Endodermal cell (in vitro differentiated cells): Measurements from ENCODE around the gene OAT. TPM values are rescaled to one million over a fixed set of nuclear protein-coding genes. Genes with fewer than 3 reads are reported as not detected.

Source experiments
- DNase-seq: peaks from one replicate; pipeline ENCODE4 v3.0.0-alpha.2; 2017
- H3K27ac ChIP-seq: 2 replicates; pipeline ENCODE4 v1.5.1; 2013; ENCODE audit warnings: mild to moderate bottlenecking, low read depth, low read length, moderate library complexity
- H3K27me3 ChIP-seq: 2 replicates; pipeline ENCODE4 v1.6.1; 2013; ENCODE audit warnings: mild to moderate bottlenecking, low read length, moderate library complexity; ENCODE audit not compliant: insufficient read depth, control insufficient read depth, poor library complexity, severe bottlenecking
- H3K36me3 ChIP-seq: 2 replicates; pipeline ENCODE4 v1.7.0; 2013; ENCODE audit warnings: mild to moderate bottlenecking, low read length, moderate library complexity; ENCODE audit not compliant: control insufficient read depth, insufficient read depth
- H3K4me1 ChIP-seq: one replicate; pipeline ENCODE4 v1.7.0; 2013; ENCODE audit warnings: low read length; ENCODE audit not compliant: control insufficient read depth, insufficient read depth
- H3K4me3 ChIP-seq: 2 replicates; pipeline ENCODE4 v1.5.1; 2013; ENCODE audit warnings: mild to moderate bottlenecking, low read length, moderate library complexity
- H3K9ac ChIP-seq: 2 replicates; pipeline ENCODE4 v1.6.1; 2013; ENCODE audit warnings: mild to moderate bottlenecking, low read length, moderate library complexity; ENCODE audit not compliant: poor library complexity, severe bottlenecking; ENCODE audit errors: extremely low read depth
- H3K9me3 ChIP-seq: 2 replicates; pipeline ENCODE4 v1.6.1; 2013; ENCODE audit warnings: mild to moderate bottlenecking, low read length, moderate library complexity; ENCODE audit not compliant: control insufficient read depth
- H3K27ac Mint-ChIP-seq: 2 replicates; pipeline ENCODE4 v1.8.0; 2020; ENCODE audit warnings: mixed read lengths
- H3K27me3 Mint-ChIP-seq: 2 replicates; pipeline ENCODE4 v1.8.0; 2021; ENCODE audit warnings: mild to moderate bottlenecking, mixed read lengths; ENCODE audit not compliant: insufficient read depth
- H3K36me3 Mint-ChIP-seq: 2 replicates; pipeline ENCODE4 v1.8.0; 2020; ENCODE audit warnings: low read depth, mixed read lengths
- H3K4me1 Mint-ChIP-seq: 2 replicates; pipeline ENCODE4 v1.8.0; 2020; ENCODE audit warnings: mixed read lengths
- H3K4me3 Mint-ChIP-seq: 2 replicates; pipeline ENCODE4 v1.8.0; 2020; ENCODE audit warnings: mild to moderate bottlenecking, moderate library complexity, mixed read lengths
- H3K9me3 Mint-ChIP-seq: 2 replicates; pipeline ENCODE4 v1.8.0; 2020; ENCODE audit warnings: mild to moderate bottlenecking, mixed read lengths
- WGBS, 2 experiments: methylation state at CpG; one replicate each; pipeline versions ENCODE4 v1.1.5 to v1.1.7; 2013; ENCODE audit warnings: missing lambda C conversion rate in 2 of 2, mixed read lengths in 1 of 2; ENCODE audit not compliant: insufficient coverage in 1 of 2, insufficient read length in 1 of 2; 5-methylcytosine and 5-hydroxymethylcytosine counted together
- total RNA-seq, 2 donors: library from RNA; stranded (reverse); fragmentation: NEBNext Ultra II Directional in 1 of 2; extraction: Animal tissue kit (Norgen Biotek cat#: 25700) in 1 of 2; gene quantifications; 2 replicates in 1 of 2; 3 replicates in 1 of 2; pipeline ENCODE4 v1.2.1, GENCODE V29; 2021
- TF ChIP-seq, protein P1 (sequence below): fragments of 200-600 bp; sonication (generic); conservative IDR thresholded peaks from 2 replicates; pipeline ENCODE4 v1.5.0; 2021; ENCODE audit warnings: antibody characterized with exemption, mild to moderate bottlenecking

Gene OAT
- total RNA-seq, 2 donors from 2014 or later = 58.6 to 71.6 TPM

DNA sequence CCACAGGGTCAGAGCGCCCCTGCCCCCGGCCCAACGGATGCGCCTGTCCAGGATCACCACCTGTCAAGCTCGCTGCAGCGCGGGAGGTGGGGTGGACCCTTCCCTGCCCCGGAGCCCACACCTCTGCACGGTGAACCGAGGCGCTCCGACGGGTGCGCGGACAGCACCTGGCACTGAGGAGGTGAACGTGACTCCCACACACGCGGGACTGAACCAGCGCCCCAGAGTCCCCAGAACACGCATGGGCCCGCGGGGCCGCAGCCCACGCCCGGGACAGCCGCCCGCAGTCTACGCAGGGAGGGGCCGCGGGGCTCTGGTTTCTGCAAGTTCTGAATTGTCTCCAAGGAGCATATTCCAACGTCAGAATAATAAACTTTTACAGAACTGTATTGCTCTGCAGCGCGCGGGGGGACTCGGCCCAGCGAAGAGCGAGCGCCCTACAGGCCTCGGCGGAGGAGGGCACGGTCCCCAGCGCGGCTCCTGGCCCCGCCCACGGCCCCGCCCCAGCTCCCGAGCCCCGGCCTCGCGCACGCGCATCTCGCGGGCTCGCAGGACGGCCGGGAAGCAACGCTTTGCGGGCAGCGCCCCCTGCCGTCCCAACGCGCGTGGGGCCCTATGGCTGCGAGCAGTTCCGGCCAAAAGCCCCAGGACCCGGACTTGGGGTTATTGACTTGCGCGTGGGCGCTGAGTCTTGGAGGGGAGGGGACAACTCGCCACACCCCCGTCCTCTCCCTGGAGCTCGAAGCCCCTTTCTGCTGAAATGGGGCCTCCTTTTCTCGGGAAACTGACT is 29.7 kb downstream of the OAT start:
- peak; percentile 95 for DNase-seq
- Mint-ChIP-seq H3K36me3 (no peaks in the 10 kb centered on the region), H3K9me3 (no peaks in the 10 kb centered on the region), H3K27ac (no peak overlapping the region), H3K27me3 (peaks cover 14% of the 10 kb centered on the region), H3K4me1 (peaks cover 6% of the 10 kb centered on the region), H3K4me3 (peak overlapping the region; percentile 20)
- Histone ChIP-seq H3K4me1 (no peaks in the 10 kb centered on the region), H3K9me3 (no peaks in the 10 kb centered on the region), H3K9ac (no peak overlapping the region), H3K36me3 (no peaks in the 10 kb centered on the region), H3K27ac (no peak overlapping the region), H3K27me3 (no peaks in the 10 kb centered on the region), H3K4me3 (peak overlapping the region; percentile 71)
- 18 to 40% methylated on average over 30 to 74 of the region's 74 CpGs for WGBS, 2 experiments
- TF ChIP-seq, protein P1, sequence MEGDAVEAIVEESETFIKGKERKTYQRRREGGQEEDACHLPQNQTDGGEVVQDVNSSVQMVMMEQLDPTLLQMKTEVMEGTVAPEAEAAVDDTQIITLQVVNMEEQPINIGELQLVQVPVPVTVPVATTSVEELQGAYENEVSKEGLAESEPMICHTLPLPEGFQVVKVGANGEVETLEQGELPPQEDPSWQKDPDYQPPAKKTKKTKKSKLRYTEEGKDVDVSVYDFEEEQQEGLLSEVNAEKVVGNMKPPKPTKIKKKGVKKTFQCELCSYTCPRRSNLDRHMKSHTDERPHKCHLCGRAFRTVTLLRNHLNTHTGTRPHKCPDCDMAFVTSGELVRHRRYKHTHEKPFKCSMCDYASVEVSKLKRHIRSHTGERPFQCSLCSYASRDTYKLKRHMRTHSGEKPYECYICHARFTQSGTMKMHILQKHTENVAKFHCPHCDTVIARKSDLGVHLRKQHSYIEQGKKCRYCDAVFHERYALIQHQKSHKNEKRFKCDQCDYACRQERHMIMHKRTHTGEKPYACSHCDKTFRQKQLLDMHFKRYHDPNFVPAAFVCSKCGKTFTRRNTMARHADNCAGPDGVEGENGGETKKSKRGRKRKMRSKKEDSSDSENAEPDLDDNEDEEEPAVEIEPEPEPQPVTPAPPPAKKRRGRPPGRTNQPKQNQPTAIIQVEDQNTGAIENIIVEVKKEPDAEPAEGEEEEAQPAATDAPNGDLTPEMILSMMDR = peak; percentile 95

DNA sequence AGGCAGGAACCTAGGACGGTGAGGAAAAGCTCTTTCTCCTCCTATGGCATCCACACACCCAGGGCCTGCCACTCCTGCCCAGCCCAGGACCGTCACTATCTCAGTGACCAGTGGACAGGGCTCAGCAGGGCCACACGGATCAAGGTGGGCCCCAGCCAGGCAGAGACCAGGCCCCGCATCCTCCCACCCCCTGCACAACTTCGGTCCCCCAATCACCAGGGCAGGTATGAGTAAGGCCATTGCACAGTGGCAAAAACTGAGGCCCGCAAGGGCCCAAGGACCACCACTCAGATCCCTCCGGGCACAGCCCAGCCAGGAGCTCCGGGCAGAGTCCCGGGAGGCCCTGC is 30.3 kb downstream of the OAT start:
- TF ChIP-seq, protein P1 = no peak
- H3K9ac ChIP-seq = no peak overlapping the region
- no peak overlapping the region for H3K4me3 ChIP-seq
- Mint-ChIP-seq H3K36me3 (no peaks in the 10 kb centered on the region), H3K27me3 (peaks cover 14% of the 10 kb centered on the region), H3K4me3 (peak overlapping the region; percentile 20), H3K4me1 (no peaks in the 10 kb centered on the region), H3K9me3 (no peaks in the 10 kb centered on the region), H3K27ac (no peak overlapping the region)
- DNase-seq = no peak
- no peaks in the 10 kb centered on the region for H3K36me3 ChIP-seq
- H3K27ac ChIP-seq = no peak overlapping the region
- H3K4me1 ChIP-seq = no peaks in the 10 kb centered on the region
- 91 to 92% methylated on average over 5 to 9 of the region's 9 CpGs for WGBS, 2 experiments
- no peaks in the 10 kb centered on the region for H3K27me3 ChIP-seq
- no peaks in the 10 kb centered on the region for H3K9me3 ChIP-seq

DNA sequence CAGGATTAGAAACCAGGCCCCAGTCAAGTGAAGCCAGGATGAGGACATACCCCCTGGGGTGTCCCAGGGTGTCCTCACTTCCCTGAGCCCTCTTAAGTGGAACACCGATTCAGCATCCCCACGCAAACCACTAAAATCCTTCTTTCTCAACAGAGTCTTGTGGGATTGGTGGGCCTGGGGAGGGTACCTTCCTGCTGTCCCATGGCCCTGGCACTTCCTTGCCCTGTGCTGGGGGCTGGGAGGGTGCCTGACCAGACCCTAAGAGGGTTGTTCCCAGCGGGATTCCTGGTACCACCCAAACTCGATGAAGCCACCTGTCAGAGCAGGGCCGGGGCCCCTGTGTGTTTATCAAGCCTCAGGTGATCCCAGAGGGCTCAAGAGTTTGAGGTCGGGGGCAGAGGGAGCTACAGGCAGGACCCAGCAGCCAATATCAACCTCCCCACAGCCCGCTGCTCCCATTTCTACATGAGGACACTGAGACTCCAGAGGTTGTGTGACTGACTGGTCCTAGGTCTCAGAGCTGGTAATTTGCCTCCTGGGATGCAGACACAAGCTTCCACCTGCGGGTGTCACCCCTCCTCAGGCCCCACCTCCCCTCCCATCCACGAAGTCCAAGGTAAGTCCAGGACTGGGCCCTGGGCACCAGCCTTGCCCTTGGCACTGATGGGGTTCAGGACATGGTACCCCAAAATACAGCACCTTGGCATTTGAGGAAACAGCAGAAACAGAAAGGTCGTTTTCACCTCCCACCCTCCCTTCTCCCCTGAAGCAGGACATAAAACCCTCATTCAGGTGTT is 31.4 kb downstream of the OAT start:
- no peak overlapping the region for H3K9ac ChIP-seq
- TF ChIP-seq, protein P1 = peak; percentile 55
- no peak overlapping the region for H3K4me3 ChIP-seq
- no peaks in the 10 kb centered on the region for H3K4me1 Mint-ChIP-seq
- no peaks in the 10 kb centered on the region for H3K9me3 ChIP-seq
- no peaks in the 10 kb centered on the region for H3K4me1 ChIP-seq
- no peak overlapping the region for H3K4me3 Mint-ChIP-seq
- H3K36me3 Mint-ChIP-seq = no peaks in the 10 kb centered on the region
- peak; percentile 63 for DNase-seq
- H3K27me3 Mint-ChIP-seq = peaks cover 14% of the 10 kb centered on the region
- no peak overlapping the region for H3K27ac ChIP-seq
- WGBS, 2 experiments = 80 to 83% methylated on average over 5 to 10 of the region's 10 CpGs
- H3K36me3 ChIP-seq = no peaks in the 10 kb centered on the region
- H3K27ac Mint-ChIP-seq = no peak overlapping the region
- H3K9me3 Mint-ChIP-seq = no peaks in the 10 kb centered on the region
- H3K27me3 ChIP-seq = no peaks in the 10 kb centered on the region
